OCI-LY1 (cell line): ENCODE measurements around the gene ACSF2.
A peak's percentile ranks its signal among the peaks of the same experiment; 100 is the strongest.

Source experiments
- CTCF ChIP-seq: fragments of 200-600 bp; sonication (generic), shearing (Covaris generic); IDR thresholded peaks from 2 replicates; pipeline ENCODE4 v1.5.1; 2017; ENCODE audit warnings: mild to moderate bottlenecking, antibody characterized with exemption, low read length, moderate library complexity, mixed read lengths
- EZH2 ChIP-seq: fragments of 200-600 bp; sonication (generic), shearing (Covaris generic); IDR thresholded peaks from 2 replicates; pipeline ENCODE4 v1.8.0; 2017; ENCODE audit warnings: borderline replicate concordance, mixed run types, mild to moderate bottlenecking, antibody characterized with exemption, low read length, moderate library complexity, mixed read lengths

GRCh38 chr17:50426814-50427787 lies 1.1 kb downstream of the ACSF2 start:
- TF ChIP-seq EZH2: no peak
- peak; percentile 71 for TF ChIP-seq CTCF
